ENCODE data around the gene ITIH2. TPM values are rescaled to one million over a fixed set of nuclear protein-coding genes. Genes with fewer than 3 reads are reported as not detected.

Gene ITIH2
- total RNA-seq, 4 donors from 2014 or later = not detected

DNA sequence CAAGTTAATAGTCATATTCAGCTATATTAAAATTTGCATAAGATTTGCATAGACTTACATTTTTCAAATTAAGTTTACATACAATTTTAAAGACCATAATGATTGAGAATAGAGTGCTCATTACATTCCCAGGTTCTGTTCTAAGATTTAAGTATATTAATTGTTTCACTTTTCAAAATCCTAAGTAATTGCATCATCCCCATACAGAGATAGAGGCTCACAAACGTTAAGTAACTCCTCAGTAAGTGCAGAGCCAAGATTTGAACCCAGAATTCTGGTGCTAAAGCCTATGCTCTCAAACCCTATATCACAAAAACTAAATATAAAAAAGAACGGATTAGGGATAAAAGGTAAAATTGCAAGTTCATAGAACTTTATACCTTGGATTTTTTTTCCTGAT is 38.4 kb upstream of the ITIH2 start:
- no peaks in the 10 kb centered on the region for H3K36me3 ChIP-seq
- peaks cover 0 to 5% of the 10 kb centered on the region in 2 donors for H3K27me3 ChIP-seq
- H3K9me3 ChIP-seq = peaks cover 0 to 5% (median 0%) of the 10 kb centered on the region in 4 donors
- TF ChIP-seq, protein P1, sequence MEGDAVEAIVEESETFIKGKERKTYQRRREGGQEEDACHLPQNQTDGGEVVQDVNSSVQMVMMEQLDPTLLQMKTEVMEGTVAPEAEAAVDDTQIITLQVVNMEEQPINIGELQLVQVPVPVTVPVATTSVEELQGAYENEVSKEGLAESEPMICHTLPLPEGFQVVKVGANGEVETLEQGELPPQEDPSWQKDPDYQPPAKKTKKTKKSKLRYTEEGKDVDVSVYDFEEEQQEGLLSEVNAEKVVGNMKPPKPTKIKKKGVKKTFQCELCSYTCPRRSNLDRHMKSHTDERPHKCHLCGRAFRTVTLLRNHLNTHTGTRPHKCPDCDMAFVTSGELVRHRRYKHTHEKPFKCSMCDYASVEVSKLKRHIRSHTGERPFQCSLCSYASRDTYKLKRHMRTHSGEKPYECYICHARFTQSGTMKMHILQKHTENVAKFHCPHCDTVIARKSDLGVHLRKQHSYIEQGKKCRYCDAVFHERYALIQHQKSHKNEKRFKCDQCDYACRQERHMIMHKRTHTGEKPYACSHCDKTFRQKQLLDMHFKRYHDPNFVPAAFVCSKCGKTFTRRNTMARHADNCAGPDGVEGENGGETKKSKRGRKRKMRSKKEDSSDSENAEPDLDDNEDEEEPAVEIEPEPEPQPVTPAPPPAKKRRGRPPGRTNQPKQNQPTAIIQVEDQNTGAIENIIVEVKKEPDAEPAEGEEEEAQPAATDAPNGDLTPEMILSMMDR (IDR thresholded peaks at IDR 0.05) = no peak
- no peak for TF ChIP-seq POLR2A (IDR thresholded peaks at IDR 0.05)
- H3K27ac ChIP-seq = peak overlapping the region in 1 of 4 donors; percentile 57
- no peaks in the 10 kb centered on the region for H3K4me1 ChIP-seq
- no peak for DNase-seq
- H3K4me3 ChIP-seq = peak overlapping the region in 1 of 4 donors; percentile 61

DNA sequence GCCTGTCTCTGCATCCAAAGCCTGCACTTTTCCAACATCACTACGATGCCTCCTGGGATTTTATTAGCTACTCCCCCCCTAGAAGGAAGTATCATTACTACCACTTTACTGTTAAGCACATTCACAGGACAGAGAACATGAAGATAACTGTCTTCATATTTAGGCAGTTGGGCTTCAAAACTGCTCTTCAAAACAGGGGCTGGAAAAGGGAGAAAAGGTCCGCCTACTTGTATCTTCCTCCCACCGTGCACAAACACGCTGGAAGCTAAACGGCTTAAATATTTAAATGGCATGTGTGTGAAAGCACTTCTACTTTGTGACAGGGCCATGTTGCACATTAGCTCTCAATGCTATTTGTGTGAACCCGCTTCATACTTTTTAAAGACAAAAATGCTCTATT is 37.3 kb upstream of the ITIH2 start:
- TF ChIP-seq, protein P1 (IDR thresholded peaks at IDR 0.05) = no peak
- no peak for TF ChIP-seq POLR2A (IDR thresholded peaks at IDR 0.05)

DNA sequence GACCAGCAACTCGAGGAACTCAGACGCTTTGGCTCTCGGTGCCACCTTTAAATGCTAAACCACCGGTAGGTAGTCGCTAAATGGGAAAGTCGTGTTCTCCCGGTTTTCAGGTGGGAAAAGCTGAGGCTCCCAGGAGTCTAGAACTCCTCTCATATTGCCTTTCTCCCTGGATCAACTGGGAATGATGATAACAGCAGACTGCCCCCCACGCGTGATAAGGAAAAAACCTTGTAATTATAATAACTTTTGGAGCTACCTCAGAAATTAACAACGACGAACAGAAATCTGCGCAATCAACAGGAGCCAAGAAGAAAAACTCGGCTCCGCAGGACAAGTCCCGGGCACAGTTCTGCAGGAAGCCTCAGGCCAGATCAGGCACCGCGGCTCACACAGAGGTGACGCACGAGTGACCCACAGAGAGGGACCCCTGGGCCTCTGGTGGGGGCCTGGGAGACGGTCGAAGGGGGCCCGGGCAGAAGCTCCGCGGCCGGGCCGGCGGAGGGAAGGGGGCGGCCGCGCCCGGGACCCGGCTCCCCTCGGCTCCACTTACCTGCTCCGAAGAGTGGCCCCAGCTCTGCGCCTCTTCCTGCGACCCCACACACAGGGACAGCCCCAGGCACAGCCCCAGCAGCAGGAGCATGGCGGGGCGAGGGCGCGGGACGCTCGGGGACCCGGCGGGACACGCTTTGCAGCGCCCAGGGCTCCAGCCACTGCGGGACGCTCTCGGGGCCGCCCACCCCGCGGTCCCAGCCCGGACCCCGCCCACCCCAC is 36.7 kb upstream of the ITIH2 start, which contains the start of gene ITIH5:
Gene ITIH5, minus strand, starts transcription at position 714 of the 771 bp plus-strand sequence. Its CDS starts 74 bp downstream, at position 640.
- H3K4me3 ChIP-seq = peak within 1 kb of the TSS; percentile 43 to 61 (median 56)
- no peaks in the 10 kb centered on the region for H3K4me1 ChIP-seq
- DNase-seq = no peak
- peaks cover 0 to 5% (median 0%) of the 10 kb centered on the region in 4 donors for H3K9me3 ChIP-seq
- TF ChIP-seq, protein P1 (IDR thresholded peaks at IDR 0.05) = no peak
- no peak for TF ChIP-seq POLR2A (IDR thresholded peaks at IDR 0.05)
- peaks cover 0 to 5% of the 10 kb centered on the region in 2 donors for H3K27me3 ChIP-seq
- no peaks in the 10 kb centered on the region for H3K36me3 ChIP-seq
- H3K27ac ChIP-seq = peak within 1 kb of the TSS in 3 of 4 donors; percentile 46 to 57 (median 49)

More for the DNA sequence above, 37.3 kb upstream of the ITIH2 start:
- peak overlapping the region; percentile 43 to 61 (median 56) for H3K4me3 ChIP-seq
- H3K4me1 ChIP-seq = no peaks in the 10 kb centered on the region
- no peaks in the 10 kb centered on the region for H3K36me3 ChIP-seq
- H3K27me3 ChIP-seq = peaks cover 0 to 5% of the 10 kb centered on the region in 2 donors
- H3K9me3 ChIP-seq = peaks cover 0 to 5% (median 0%) of the 10 kb centered on the region in 4 donors
- peak overlapping the region in 1 of 4 donors; percentile 57 for H3K27ac ChIP-seq
- no peak for DNase-seq

DNA sequence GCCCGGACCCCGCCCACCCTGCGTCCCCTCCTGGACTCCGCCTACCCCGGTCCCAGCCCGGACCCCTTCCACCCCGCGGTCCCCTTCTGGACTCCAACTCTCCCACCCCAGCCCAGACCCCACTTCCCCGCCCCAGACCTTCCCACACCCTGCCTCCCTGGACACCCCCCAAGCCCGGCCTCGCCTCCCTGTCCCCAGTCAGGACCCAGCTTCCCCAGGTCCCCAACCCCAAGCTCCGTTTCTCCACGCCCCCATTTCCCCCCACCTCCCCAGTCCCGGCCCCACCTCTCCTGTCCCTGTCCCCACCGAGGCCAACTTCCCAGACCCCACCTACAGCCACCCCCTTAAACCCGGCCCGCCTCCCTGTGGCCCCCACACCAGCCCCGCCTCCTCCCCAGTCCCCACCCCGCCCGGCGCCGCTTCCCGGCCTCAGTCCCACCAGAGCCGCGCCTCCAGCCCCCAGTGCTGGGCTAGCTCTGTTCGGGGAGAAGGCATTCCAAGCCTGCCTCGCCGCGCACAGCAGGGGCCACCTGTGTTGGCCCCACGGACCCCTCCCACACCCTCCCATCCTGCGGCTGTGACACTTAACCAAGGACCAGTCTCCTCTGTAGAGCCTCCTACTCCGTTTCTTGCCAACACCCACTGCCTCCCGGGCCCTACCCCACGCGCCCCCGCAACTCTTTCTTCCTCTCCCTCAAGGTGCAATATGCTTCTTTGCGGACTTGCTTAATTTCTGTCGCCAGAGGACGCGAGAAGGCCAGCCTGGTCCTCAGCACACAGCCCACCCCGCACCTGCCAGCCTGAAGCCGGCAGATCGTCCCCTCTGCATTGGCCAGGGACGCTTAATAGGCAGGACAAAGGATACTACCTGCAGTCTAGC is 35.6 kb upstream of the ITIH2 start:
- peaks cover 0 to 5% of the 10 kb centered on the region in 2 donors for H3K27me3 ChIP-seq
- H3K27ac ChIP-seq = peak overlapping the region in 3 of 4 donors; percentile 17 to 54 (median 25)
- no peaks in the 10 kb centered on the region for H3K4me1 ChIP-seq
- H3K4me3 ChIP-seq = peak overlapping the region in 3 of 4 donors; percentile 30 to 61 (median 34)
- peaks cover 0 to 5% (median 0%) of the 10 kb centered on the region in 4 donors for H3K9me3 ChIP-seq
- no peaks in the 10 kb centered on the region for H3K36me3 ChIP-seq
- TF ChIP-seq POLR2A (IDR thresholded peaks at IDR 0.05) = no peak
- no peak for DNase-seq

DNA sequence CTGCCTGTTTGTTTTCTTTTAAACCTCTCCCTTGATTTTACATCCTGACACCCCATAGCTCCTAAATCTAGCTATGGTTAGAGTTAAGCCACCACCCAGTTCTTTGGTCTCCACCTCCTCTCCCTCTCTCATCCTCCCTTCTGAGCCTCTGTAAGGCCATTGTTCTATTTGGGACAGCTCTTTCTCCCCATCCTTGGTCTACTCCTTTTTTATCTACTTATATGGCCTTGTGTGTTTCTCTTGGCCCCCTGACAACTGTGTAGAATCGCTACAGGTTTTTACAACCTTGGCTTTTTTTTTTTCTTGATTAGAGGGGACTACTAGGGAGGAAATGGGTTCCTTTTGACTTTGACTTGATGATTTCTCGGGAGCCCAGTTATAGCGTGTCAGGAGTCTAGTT is 33.0 kb upstream of the ITIH2 start:
- Histone ChIP-seq H3K4me3 (no peak overlapping the region), H3K9me3 (peaks cover 0 to 5% (median 0%) of the 10 kb centered on the region in 4 donors), H3K27ac (no peak overlapping the region), H3K27me3 (peaks cover 0 to 5% of the 10 kb centered on the region in 2 donors), H3K4me1 (no peaks in the 10 kb centered on the region), H3K36me3 (no peaks in the 10 kb centered on the region)
- TF ChIP-seq, protein P1 (IDR thresholded peaks at IDR 0.05) = no peak
- TF ChIP-seq POLR2A (IDR thresholded peaks at IDR 0.05) = no peak
- DNase-seq = no peak

Measured in Peyer's patch (tissue), 4 donors.